Measurements from ENCODE around the gene CCDC78. TPM values are rescaled to one million over a fixed set of nuclear protein-coding genes. Genes with fewer than 3 reads are reported as not detected.
A peak's percentile ranks its signal among the peaks of the same experiment; 100 is the strongest.

The CCDC78 gene
- 4.5 and 5.0 TPM in 2 replicates for total RNA-seq (2014; rRNA removed; shearing (Covaris generic))

GRCh38 chr16:726438-727290, at the start of gene CCDC78, which contains the start of gene HAGHL:
TSS of gene CCDC78 (minus strand) at chr16:726443. CDS start at chr16:726367, 76 bp downstream.
TSS of gene HAGHL (plus strand) at chr16:727106. CDS start at chr16:727510, 404 bp downstream.
- Histone ChIP-seq H3K27ac (peak within 1 kb of the TSS; percentile 41), H3K4me3 (peak within 1 kb of the TSS; percentile 70), H3K27me3 (no peaks in the 10 kb centered on the region), H3K4me1 (peaks cover 9% of the 10 kb centered on the region), H3K9me3 (replicated peaks) (no peaks in the 10 kb centered on the region), H3K36me3 (no peaks in the 10 kb centered on the region)
- DNase-seq, result peak; percentile 70 to 76

GRCh38 chr16:775236-775796, 49.1 kb upstream of the CCDC78 start:
- H3K4me1 ChIP-seq, result peaks cover 2% of the 10 kb centered on the region; the same call in 1 of the 2 replicates
- DNase-seq, result no peak
- no peak overlapping the region for H3K4me3 ChIP-seq
- no peaks in the 10 kb centered on the region for H3K36me3 ChIP-seq
- no peaks in the 10 kb centered on the region for H3K9me3 ChIP-seq (replicated peaks)
- H3K27ac ChIP-seq, result no peak overlapping the region
- peaks cover 28% of the 10 kb centered on the region; the same call in 1 of the 2 replicates for H3K27me3 ChIP-seq

DNA sequence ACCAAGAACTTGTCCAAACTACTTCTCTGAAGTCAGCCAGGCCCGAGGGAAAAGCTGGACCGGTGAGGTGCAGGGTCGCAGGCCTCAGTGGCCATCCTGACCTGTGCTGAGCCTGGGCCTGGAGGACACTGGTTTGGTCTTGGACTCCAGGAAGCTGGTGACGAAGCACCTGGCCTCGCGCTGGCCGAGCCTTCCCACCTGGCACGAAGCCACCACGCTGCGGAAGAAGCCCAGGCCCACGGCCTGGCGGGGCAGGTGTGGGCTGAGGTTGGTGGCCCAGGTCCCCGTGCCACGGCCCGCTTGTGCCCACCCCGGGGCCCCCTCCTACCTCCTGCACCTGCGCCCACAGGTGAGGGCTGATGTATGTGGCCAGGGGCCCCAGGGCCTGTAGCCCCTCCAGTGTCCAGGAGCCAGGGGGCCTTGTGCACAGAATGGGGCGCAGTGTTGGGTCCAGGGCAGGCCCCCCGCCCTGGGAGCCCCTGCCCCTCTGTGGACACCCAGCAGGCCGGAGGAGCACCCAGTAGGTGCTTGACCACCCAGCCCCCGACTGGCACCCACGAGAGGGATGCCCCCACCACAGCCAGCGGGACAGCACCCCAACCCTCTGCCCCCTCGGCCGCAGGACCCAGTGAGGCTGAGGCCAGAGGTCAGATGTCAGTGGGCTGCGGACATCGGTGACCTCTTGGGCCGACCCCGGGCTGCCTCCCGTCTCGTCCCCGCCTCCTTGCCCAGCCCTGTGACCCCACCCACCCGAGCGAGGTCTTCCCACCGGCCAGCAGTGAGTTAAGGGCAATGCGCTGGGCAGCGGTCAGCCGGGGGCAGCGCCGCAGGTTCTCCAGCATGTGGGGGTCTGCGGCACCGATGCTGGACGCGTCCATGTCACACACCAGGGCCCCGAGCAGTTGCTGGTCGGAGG, 48.1 kb upstream of the CCDC78 start:
- DNase-seq, result no peak
- Histone ChIP-seq H3K36me3 (no peaks in the 10 kb centered on the region), H3K9me3 (replicated peaks) (no peaks in the 10 kb centered on the region), H3K4me1 (peaks cover 2% of the 10 kb centered on the region; the same call in 1 of the 2 replicates), H3K27ac (no peak overlapping the region), H3K4me3 (no peak overlapping the region), H3K27me3 (peaks cover 25% of the 10 kb centered on the region; the same call in 1 of the 2 replicates)

DNA sequence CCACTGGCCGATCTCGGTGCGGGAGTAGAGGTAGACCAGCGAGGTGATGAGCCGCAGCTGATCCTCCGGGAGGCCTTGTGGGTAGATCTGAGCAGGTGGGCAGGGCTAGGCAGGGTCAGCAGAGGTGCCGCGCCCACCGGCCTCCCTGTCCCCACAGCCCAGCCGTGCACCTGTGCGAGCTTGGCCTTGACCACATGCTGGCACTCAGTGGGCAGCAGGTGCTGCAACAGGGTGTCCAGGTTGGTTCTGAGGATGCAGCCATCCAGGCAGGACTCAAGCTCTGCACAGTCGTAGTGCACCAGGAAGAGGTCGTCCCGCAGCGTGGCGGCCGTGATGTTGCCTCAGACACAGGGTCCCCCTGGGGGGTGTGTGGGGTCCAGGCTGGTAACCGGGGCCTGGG, 46.7 kb upstream of the CCDC78 start:
- no peak for DNase-seq
- H3K36me3 ChIP-seq, result no peaks in the 10 kb centered on the region
- H3K4me3 ChIP-seq, result no peak overlapping the region
- H3K9me3 ChIP-seq (replicated peaks), result no peaks in the 10 kb centered on the region
- H3K27me3 ChIP-seq, result peaks cover 13% of the 10 kb centered on the region; the same call in 1 of the 2 replicates
- no peak overlapping the region for H3K27ac ChIP-seq
- peaks cover 2% of the 10 kb centered on the region; the same call in 1 of the 2 replicates for H3K4me1 ChIP-seq

DNA sequence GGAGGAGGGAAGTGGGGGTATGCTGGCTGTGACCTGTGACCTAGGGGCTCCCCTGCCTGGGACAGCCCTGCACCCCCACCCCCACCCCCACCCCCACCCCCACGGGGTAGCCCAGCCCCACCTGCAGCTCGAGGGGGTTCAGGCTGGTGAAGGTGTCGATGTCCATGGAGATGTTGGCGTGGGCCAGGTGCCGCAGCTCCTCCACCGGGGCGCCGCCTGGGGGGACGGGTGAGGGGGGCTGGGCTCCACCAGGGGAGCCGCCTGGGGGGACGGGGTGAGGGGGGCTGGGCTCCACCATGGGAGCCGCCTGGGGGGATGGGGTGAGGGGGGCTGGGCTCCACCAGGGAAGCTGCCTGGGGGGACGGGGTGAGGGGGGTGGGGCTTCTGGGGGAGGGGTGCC, 44.2 kb upstream of the CCDC78 start:
- H3K27me3 ChIP-seq, result 0 out of 2 replicates have a peak, but pooled peaks cover 3% of the 10 kb centered on the region
- no peak for DNase-seq
- no peak overlapping the region for H3K27ac ChIP-seq
- no peaks in the 10 kb centered on the region for H3K9me3 ChIP-seq (replicated peaks)
- H3K36me3 ChIP-seq, result no peaks in the 10 kb centered on the region
- no peaks in the 10 kb centered on the region for H3K4me1 ChIP-seq
- H3K4me3 ChIP-seq, result no peak overlapping the region

- no peaks in the 10 kb centered on the region for H3K9me3 ChIP-seq (replicated peaks)
- H3K36me3 ChIP-seq, result no peaks in the 10 kb centered on the region
- H3K4me3 ChIP-seq, result no peak overlapping the region
- DNase-seq, result no peak
- no peaks in the 10 kb centered on the region for H3K4me1 ChIP-seq
- H3K27me3 ChIP-seq, result 0 out of 2 replicates have a peak, but pooled peaks cover 3% of the 10 kb centered on the region
- H3K27ac ChIP-seq, result no peak overlapping the region
These were observed 43.7 kb upstream of the CCDC78 start for GRCh38 chr16:769934-770333.

DNA sequence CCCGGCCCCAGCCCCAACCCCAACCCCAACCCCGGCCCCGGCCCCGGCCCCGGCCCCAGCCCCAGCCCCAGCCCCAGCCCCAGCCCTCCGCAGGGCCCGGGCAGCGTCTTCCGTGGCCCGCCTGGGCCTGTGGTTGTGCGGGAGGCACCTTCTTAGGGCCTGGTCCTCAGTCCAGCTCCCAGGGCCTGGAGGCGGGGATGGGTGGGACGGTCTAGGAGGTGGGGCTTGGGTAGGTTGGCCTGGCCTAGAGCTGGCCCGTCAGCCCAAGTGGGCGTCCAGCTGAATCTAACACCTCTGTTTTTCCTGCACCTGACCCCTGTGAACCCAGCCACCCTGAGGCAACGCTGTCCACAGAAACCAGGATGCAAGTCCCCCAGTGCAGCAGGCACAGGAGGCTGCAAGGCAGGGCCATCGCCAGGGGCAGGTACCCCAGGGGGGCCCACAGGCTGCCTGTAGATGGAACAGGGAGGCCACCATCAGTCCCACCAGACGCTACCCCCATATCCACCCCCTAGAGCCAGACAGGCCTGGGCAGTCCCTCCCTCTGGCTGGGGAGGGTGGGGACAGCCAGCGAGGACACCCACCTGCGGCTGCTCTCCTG, 43.0 kb upstream of the CCDC78 start:
- no peaks in the 10 kb centered on the region for H3K36me3 ChIP-seq
- H3K4me1 ChIP-seq, result no peaks in the 10 kb centered on the region
- DNase-seq, result peak in 1 of 2 experiments; percentile 48
- 0 out of 2 replicates have a peak, but pooled peaks cover 3% of the 10 kb centered on the region for H3K27me3 ChIP-seq
- H3K4me3 ChIP-seq, result peak overlapping the region; percentile 17; the same call in 1 of the 2 replicates
- H3K27ac ChIP-seq, result no peak overlapping the region
- H3K9me3 ChIP-seq (replicated peaks), result no peaks in the 10 kb centered on the region

GRCh38 chr16:768428-768827, 42.2 kb upstream of the CCDC78 start:
- H3K27me3 ChIP-seq, result no peaks in the 10 kb centered on the region
- H3K9me3 ChIP-seq (replicated peaks), result no peaks in the 10 kb centered on the region
- no peaks in the 10 kb centered on the region for H3K4me1 ChIP-seq
- H3K4me3 ChIP-seq, result peak overlapping the region; percentile 34; the same call in 1 of the 2 replicates
- H3K36me3 ChIP-seq, result no peaks in the 10 kb centered on the region
- H3K27ac ChIP-seq, result no peak overlapping the region
- DNase-seq, result peak in 1 of 2 experiments; percentile 31

DNA sequence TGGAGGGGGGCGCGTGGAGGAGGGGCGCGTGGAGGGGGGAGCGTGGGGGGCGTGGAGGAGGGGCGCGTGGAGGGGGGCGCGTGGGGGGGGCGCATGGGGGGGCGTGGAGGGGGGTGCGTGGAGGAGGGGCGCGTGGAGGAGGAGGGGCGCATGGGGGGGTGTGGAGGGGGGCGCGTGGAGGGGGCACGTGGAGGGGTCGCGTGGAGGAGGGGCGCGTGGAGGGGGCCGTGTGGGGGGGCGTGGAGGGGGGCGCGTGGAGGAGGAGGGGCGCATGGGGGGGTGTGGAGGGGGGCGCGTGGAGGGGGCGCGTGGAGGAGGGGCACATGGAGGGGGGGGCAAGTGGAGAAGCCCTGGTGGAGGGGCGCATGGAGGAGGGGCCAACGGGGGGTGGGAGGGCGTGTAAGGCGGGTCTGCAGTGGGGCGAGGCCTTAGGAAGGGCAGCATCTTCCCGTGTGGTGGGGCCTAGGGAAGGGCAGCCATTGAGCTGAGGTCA, 41.5 kb upstream of the CCDC78 start:
- Histone ChIP-seq H3K27me3 (peaks cover 4% of the 10 kb centered on the region; the same call in 1 of the 2 replicates), H3K4me3 (no peak overlapping the region), H3K36me3 (no peaks in the 10 kb centered on the region), H3K9me3 (replicated peaks) (no peaks in the 10 kb centered on the region), H3K4me1 (no peaks in the 10 kb centered on the region), H3K27ac (no peak overlapping the region)
- DNase-seq, result no peak

GRCh38 chr16:766820-767640, 40.8 kb upstream of the CCDC78 start:
- Histone ChIP-seq H3K4me1 (no peaks in the 10 kb centered on the region), H3K36me3 (no peaks in the 10 kb centered on the region), H3K27me3 (peaks cover 12% of the 10 kb centered on the region; the same call in 1 of the 2 replicates), H3K9me3 (replicated peaks) (no peaks in the 10 kb centered on the region), H3K27ac (no peak overlapping the region), H3K4me3 (no peak overlapping the region)
- no peak for DNase-seq

DNA sequence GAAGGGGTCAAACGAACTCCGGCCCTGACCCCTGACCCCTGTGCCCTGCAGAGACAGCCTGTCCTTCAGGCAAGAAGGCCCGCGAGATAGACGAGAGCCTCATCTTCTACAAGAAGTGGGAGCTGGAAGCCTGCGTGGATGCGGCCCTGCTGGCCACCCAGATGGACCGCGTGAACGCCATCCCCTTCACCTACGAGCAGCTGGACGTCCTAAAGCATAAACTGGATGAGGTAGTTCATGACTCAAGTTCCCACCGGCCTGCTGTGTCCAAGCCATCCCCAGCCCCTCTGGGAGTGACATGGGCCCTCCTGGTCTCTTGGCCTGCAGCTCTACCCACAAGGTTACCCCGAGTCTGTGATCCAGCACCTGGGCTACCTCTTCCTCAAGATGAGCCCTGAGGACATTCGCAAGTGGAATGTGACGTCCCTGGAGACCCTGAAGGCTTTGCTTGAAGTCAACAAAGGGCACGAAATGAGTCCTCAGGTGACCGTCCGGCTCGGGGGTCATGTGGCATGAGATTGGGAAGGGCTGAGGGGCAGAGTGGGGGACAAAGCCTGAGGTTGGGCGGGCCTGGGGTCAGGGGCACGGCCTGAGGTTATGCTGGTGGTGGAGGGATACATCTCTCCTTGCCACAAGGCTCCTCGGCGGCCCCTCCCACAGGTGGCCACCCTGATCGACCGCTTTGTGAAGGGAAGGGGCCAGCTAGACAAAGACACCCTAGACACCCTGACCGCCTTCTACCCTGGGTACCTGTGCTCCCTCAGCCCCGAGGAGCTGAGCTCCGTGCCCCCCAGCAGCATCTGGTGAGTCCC, 40.0 kb upstream of the CCDC78 start:
- H3K4me3 ChIP-seq, result no peak overlapping the region
- no peaks in the 10 kb centered on the region for H3K36me3 ChIP-seq
- peaks cover 17% of the 10 kb centered on the region for H3K27me3 ChIP-seq
- no peaks in the 10 kb centered on the region for H3K4me1 ChIP-seq
- DNase-seq, result no peak
- no peaks in the 10 kb centered on the region for H3K9me3 ChIP-seq (replicated peaks)
- H3K27ac ChIP-seq, result no peak overlapping the region

DNA sequence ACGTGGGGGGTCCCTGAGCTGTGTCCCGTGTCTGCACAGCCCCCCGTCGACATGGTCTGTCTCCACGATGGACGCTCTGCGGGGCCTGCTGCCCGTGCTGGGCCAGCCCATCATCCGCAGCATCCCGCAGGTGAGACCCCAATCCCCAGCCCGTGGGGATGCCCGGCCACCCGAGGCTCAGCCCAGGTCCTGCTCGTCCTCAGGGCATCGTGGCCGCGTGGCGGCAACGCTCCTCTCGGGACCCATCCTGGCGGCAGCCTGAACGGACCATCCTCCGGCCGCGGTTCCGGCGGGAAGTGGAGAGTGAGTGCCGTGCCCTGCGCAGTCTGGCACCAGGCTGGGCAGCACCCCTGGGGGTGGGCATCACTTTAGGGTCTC, 39.2 kb upstream of the CCDC78 start:
- H3K9me3 ChIP-seq (replicated peaks), result no peaks in the 10 kb centered on the region
- no peak overlapping the region for H3K27ac ChIP-seq
- H3K4me1 ChIP-seq, result no peaks in the 10 kb centered on the region
- H3K27me3 ChIP-seq, result peaks cover 24% of the 10 kb centered on the region
- no peak overlapping the region for H3K4me3 ChIP-seq
- no peaks in the 10 kb centered on the region for H3K36me3 ChIP-seq
- no peak for DNase-seq

Measured in SJCRH30 (cell line).